ENCODE data around the gene RALGPS1. TPM values are rescaled to one million over a fixed set of nuclear protein-coding genes. Genes with fewer than 3 reads are reported as not detected.

The RALGPS1 gene
- total RNA-seq, 1 experiment from 2014 or later: 28.5 TPM

GRCh38 chr9:126982215-126983002, 67.8 kb downstream of the RALGPS1 start:
- CTCF ChIA-PET: no interaction called here
- TF ChIP-seq, protein P1, sequence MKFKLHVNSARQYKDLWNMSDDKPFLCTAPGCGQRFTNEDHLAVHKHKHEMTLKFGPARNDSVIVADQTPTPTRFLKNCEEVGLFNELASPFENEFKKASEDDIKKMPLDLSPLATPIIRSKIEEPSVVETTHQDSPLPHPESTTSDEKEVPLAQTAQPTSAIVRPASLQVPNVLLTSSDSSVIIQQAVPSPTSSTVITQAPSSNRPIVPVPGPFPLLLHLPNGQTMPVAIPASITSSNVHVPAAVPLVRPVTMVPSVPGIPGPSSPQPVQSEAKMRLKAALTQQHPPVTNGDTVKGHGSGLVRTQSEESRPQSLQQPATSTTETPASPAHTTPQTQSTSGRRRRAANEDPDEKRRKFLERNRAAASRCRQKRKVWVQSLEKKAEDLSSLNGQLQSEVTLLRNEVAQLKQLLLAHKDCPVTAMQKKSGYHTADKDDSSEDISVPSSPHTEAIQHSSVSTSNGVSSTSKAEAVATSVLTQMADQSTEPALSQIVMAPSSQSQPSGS (CRISPR knock-in tag; IDR thresholded peaks at IDR 0.05; ENCODE audit: borderline replicate concordance, low read depth): no peak
- TF ChIP-seq HMGA2 (CRISPR knock-in tag; IDR thresholded peaks at IDR 0.05) (no peak), TP53 (CRISPR knock-in tag; IDR thresholded peaks at IDR 0.05) (no peak), AFF4 (CRISPR knock-in tag; IDR thresholded peaks at IDR 0.05; ENCODE audit: borderline replicate concordance) (no peak), NFATC4 (CRISPR knock-in tag; IDR thresholded peaks at IDR 0.05) (no peak)

GRCh38 chr9:126983767-126984166, 69.2 kb downstream of the RALGPS1 start:
- Mint-ChIP-seq H3K4me3 (no peak overlapping the region), H3K9me3 (peaks cover 6% of the 10 kb centered on the region), H3K36me3 (peaks cover 6% of the 10 kb centered on the region; the same call in 1 of the 2 replicates), H3K27me3 (ENCODE audit: low read depth) (no peaks in the 10 kb centered on the region), H3K4me1 (no peaks in the 10 kb centered on the region), H3K27ac (no peak overlapping the region)
- ATAC-seq (no peak), DNase-seq (ENCODE audit: low spot score) (no peak)
- TF ChIP-seq ZNF138 (CRISPR knock-in tag; conservative IDR thresholded peaks at IDR 0.05): no peak
- TF ChIP-seq MXD4 (CRISPR knock-in tag; IDR thresholded peaks at IDR 0.05; ENCODE audit: borderline replicate concordance): no peak
- no peak for TF ChIP-seq SMAD4 (CRISPR knock-in tag; IDR thresholded peaks at IDR 0.05)
- no peak for TF ChIP-seq TCF7 (CRISPR knock-in tag; IDR thresholded peaks at IDR 0.05; ENCODE audit: low read depth)
- no peak for TF ChIP-seq ARID4B (CRISPR knock-in tag; IDR thresholded peaks at IDR 0.05; ENCODE audit: borderline replicate concordance)
- TF ChIP-seq ZNF263 (CRISPR knock-in tag; IDR thresholded peaks at IDR 0.05; ENCODE audit: low read depth): no peak
- no peak for TF ChIP-seq ESRRA (CRISPR knock-in tag; IDR thresholded peaks at IDR 0.05; ENCODE audit: borderline replicate concordance)
- TF ChIP-seq ZNF219 (CRISPR knock-in tag; IDR thresholded peaks at IDR 0.05; ENCODE audit: borderline replicate concordance): no peak
- POLR2A ChIA-PET: no interaction called here
- CTCF ChIA-PET: interaction anchor here (1.8 kb wide), 1 partner anchor 18 kb away, joined by 5 read pairs; no protein-coding TSS in a partner anchor

More at GRCh38 chr9:126982215-126983002, 67.8 kb downstream of the RALGPS1 start:
- no peak overlapping the region for H3K27ac Mint-ChIP-seq
- peaks cover 6% of the 10 kb centered on the region for H3K9me3 Mint-ChIP-seq
- no peak for ATAC-seq
- H3K36me3 Mint-ChIP-seq: peaks cover 12% of the 10 kb centered on the region; the same call in 1 of the 2 replicates
- H3K4me3 Mint-ChIP-seq: no peak overlapping the region
- no peaks in the 10 kb centered on the region for H3K27me3 Mint-ChIP-seq (ENCODE audit: low read depth)
- POLR2A ChIA-PET: no interaction called here
- H3K4me1 Mint-ChIP-seq: no peaks in the 10 kb centered on the region
- DNase-seq (ENCODE audit: low spot score): no peak
